ENCODE measurements around the gene GPR3. TPM values are rescaled to one million over a fixed set of nuclear protein-coding genes. Genes with fewer than 3 reads are reported as not detected.

Gene GPR3
- total and polyA plus RNA-seq, 4 experiments from 2014 or later = not detected

DNA sequence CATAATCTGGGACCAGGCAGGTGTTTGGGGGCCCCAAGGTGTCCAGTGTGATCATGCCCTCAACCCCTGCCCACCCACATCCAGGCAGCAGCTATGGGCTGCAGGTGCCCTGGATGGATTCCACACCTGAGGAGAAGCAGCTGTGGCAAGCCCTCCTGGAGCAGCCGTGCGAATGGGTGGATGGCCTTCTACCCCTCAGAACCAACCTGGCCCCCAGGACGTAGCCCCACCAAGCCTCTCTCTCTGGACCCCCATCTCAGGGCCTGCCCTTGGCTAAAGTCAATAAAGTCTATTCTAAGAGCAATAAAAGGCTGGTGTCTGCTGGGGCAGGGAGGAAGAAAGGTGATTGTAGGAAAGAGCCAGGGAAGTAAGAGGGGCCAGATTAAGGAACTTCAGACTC, 38.8 kb upstream of the GPR3 start:
- Mint-ChIP-seq H3K4me1 (peaks cover 6 to 40% (median 23%) of the 10 kb centered on the region in 4 donors), H3K27ac (peak overlapping the region in 5 of 7 donors; percentile 28 to 77 (median 51)), H3K36me3 (peaks cover 0 to 14% of the 10 kb centered on the region in 2 donors), H3K27me3 (no peaks in the 10 kb centered on the region), H3K4me3 (no peak overlapping the region), H3K9me3 (no peaks in the 10 kb centered on the region)
- Histone ChIP-seq H3K36me3 (ENCODE audit: insufficient read depth, low read length) (peaks cover 10% of the 10 kb centered on the region), H3K9me3 (ENCODE audit: control insufficient read depth in 1 of 2, low read length in 2 of 2) (no peaks in the 10 kb centered on the region), H3K4me1 (ENCODE audit: insufficient read depth, low read length) (peaks cover 37% of the 10 kb centered on the region), H3K27me3 (ENCODE audit: insufficient read depth, low read length) (no peaks in the 10 kb centered on the region), H3K27ac (ENCODE audit: low read depth, low read length) (no peak overlapping the region), H3K4me3 (ENCODE audit: low read length in 2 of 2) (no peak overlapping the region)
- CTCF ChIA-PET (ENCODE audit: partially characterized antibody) = interaction anchor here (0.7 to 9.0 kb wide), 7 partner anchors 11 to 57 kb away, joined by 4 to 105 read pairs (median 23); partner anchors contain the start of genes MAP3K6 and SYTL1
- no peak for DNase-seq
- intact Hi-C loops (cut with micrococcal nuclease) = no loop called here
- POLR2A ChIA-PET (ENCODE audit: partially characterized antibody) = interaction anchor here (2.4 to 15.5 kb wide), 2 partner anchors 10 to 12 kb away, joined by 11 to 202 read pairs; partner anchors contain the start of genes MAP3K6 and SYTL1

DNA sequence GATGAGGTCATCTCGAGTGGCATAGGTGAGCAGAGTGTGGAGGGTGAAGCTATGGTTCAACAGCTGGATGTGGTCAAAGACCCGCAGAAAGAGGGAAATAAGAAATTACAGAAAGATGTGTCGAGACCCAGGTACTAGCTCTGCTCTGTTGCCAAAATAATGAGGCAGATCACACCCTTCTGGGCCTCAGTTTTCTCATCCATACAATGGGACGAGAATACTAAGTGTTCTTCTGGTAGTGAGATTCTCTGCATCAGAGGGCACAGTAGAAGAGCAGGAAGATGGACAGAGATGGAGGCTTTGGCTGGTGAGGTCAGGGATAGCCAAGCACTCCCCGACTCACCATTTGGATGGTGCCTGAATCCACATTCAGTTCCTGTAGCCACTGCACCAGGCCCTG, 36.7 kb upstream of the GPR3 start:
- Histone ChIP-seq H3K4me1 (ENCODE audit: insufficient read depth, low read length) (peaks cover 47% of the 10 kb centered on the region), H3K4me3 (ENCODE audit: low read length in 2 of 2) (no peak overlapping the region), H3K36me3 (ENCODE audit: insufficient read depth, low read length) (peaks cover 4% of the 10 kb centered on the region), H3K9me3 (ENCODE audit: control insufficient read depth in 1 of 2, low read length in 2 of 2) (no peaks in the 10 kb centered on the region), H3K27me3 (ENCODE audit: insufficient read depth, low read length) (no peaks in the 10 kb centered on the region), H3K27ac (ENCODE audit: low read depth, low read length) (no peak overlapping the region)
- CTCF ChIA-PET (ENCODE audit: partially characterized antibody) = interaction anchor here (1.4 to 9.0 kb wide), 9 partner anchors 10 to 314 kb away, joined by 3 to 105 read pairs (median 23); partner anchors contain the start of genes MAP3K6 and SYTL1
- peaks cover 0 to 14% of the 10 kb centered on the region in 2 donors for H3K36me3 Mint-ChIP-seq
- H3K27ac Mint-ChIP-seq = peak overlapping the region in 5 of 7 donors; percentile 66 to 93 (median 79)
- H3K4me1 Mint-ChIP-seq = peaks cover 18 to 51% (median 40%) of the 10 kb centered on the region in 4 donors
- H3K4me3 Mint-ChIP-seq = peak overlapping the region in 7 of 8 donors; percentile 34 to 84 (median 65)
- no peak for DNase-seq
- no peaks in the 10 kb centered on the region for H3K27me3 Mint-ChIP-seq
- H3K9me3 Mint-ChIP-seq = peaks cover 0 to 2% (median 0%) of the 10 kb centered on the region in 8 donors
- POLR2A ChIA-PET (ENCODE audit: partially characterized antibody) = interaction anchor here (0.5 to 15.5 kb wide), 3 partner anchors 11 to 43 kb away, joined by 3 to 202 read pairs (median 3); partner anchors contain the start of genes MAP3K6 and SYTL1
- intact Hi-C loops (cut with micrococcal nuclease) = no loop called here

DNA sequence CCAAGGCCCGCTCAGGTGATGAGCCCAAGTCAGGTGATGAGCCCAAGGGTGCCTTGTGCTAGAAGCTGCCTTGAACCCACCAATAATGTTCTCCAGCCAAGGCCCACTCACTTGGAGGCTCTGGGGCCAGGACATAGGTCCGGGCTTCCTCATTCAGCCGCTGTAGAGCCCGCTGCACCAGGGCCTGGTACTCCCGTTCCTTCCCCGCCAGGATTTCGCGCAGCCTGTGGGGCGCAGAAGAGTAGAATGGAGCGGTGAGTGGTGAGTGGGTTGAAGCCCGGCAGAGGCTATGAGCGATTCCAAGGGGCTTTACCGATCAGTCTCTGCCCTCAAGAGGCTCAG, 36.2 kb upstream of the GPR3 start:
- peaks cover 0 to 14% of the 10 kb centered on the region in 2 donors for H3K36me3 Mint-ChIP-seq
- no peaks in the 10 kb centered on the region for H3K27me3 Mint-ChIP-seq
- H3K9me3 Mint-ChIP-seq = peaks cover 0 to 2% (median 0%) of the 10 kb centered on the region in 8 donors
- Histone ChIP-seq H3K4me3 (ENCODE audit: low read length in 2 of 2) (peak overlapping the region in 1 of 2 donors; percentile 15), H3K27me3 (ENCODE audit: insufficient read depth, low read length) (no peaks in the 10 kb centered on the region), H3K4me1 (ENCODE audit: insufficient read depth, low read length) (peaks cover 47% of the 10 kb centered on the region), H3K27ac (ENCODE audit: low read depth, low read length) (peak overlapping the region; percentile 30), H3K9me3 (ENCODE audit: control insufficient read depth in 1 of 2, low read length in 2 of 2) (no peaks in the 10 kb centered on the region), H3K36me3 (ENCODE audit: insufficient read depth, low read length) (peaks cover 4% of the 10 kb centered on the region)
- H3K4me3 Mint-ChIP-seq = peak overlapping the region; percentile 36 to 84 (median 65)
- ChIA-PET POLR2A (ENCODE audit: partially characterized antibody) (interaction anchor here (0.5 to 15.5 kb wide), 7 partner anchors 10 to 43 kb away, joined by 3 to 202 read pairs (median 3); partner anchors contain the start of genes MAP3K6 and SYTL1), CTCF (ENCODE audit: partially characterized antibody) (interaction anchor here (1.4 to 9.0 kb wide), 10 partner anchors 10 to 313 kb away, joined by 3 to 105 read pairs (median 20); partner anchors contain the start of genes MAP3K6 and SYTL1)
- H3K4me1 Mint-ChIP-seq = peaks cover 18 to 52% (median 40%) of the 10 kb centered on the region in 4 donors
- H3K27ac Mint-ChIP-seq = peak overlapping the region in 4 of 7 donors; percentile 12 to 84 (median 48)
- DNase-seq = no peak
- intact Hi-C loops (cut with micrococcal nuclease) = no loop called here

DNA sequence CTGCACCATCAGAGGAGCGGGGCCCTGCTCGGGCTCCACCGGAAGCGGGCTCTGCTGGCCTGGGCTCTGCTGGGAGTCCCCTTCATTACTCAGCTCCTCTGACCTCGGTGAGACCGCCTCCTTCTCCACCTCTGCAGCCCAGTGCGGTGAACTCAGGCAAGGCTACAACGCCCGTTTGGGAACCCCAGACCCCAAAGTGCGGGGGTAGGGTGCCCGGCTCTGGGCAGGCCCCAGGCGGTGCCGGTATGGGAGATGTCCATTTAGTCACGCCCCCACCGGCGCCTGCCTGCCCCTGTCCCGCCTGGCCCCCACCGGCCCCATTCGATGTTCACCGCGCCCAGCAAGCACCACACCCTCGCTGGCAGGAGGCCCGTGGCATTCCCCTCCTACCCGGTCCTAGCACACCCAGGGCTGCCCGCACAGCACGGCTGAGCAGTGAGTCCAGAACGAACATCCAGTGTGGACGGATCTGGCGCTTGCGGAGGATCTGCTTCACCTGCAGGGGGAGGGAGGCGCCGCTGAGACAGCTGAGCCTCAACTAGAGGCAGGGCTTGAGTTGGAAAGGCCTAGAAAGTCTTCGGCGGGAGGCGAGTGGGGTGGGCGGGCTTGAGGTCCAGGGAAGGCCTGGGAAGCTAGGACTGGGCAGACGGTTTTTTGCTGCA, 35.7 kb upstream of the GPR3 start:
- no peaks in the 10 kb centered on the region for H3K36me3 ChIP-seq (ENCODE audit: insufficient read depth, low read length)
- CTCF ChIA-PET (ENCODE audit: partially characterized antibody) = interaction anchor here (0.7 to 9.0 kb wide), 27 partner anchors 8 to 315 kb away, joined by 3 to 105 read pairs (median 9); partner anchors contain the start of genes CD164L2, IFI6, MAP3K6 and SYTL1
- Mint-ChIP-seq H3K36me3 (peaks cover 0 to 10% of the 10 kb centered on the region in 2 donors), H3K4me1 (peaks cover 18 to 52% (median 40%) of the 10 kb centered on the region in 4 donors), H3K4me3 (peak overlapping the region; percentile 74 to 85 (median 80)), H3K27ac (peak overlapping the region; percentile 72 to 90 (median 84)), H3K27me3 (no peaks in the 10 kb centered on the region), H3K9me3 (peaks cover 0 to 2% (median 0%) of the 10 kb centered on the region in 8 donors)
- H3K27ac ChIP-seq (ENCODE audit: low read depth, low read length) = peak overlapping the region; percentile 57
- H3K9me3 ChIP-seq (ENCODE audit: control insufficient read depth in 1 of 2, low read length in 2 of 2) = no peaks in the 10 kb centered on the region
- DNase-seq = peak in 3 of 5 donors; percentile 30 to 76 (median 32)
- POLR2A ChIA-PET (ENCODE audit: partially characterized antibody) = interaction anchor here (0.5 to 15.5 kb wide), 15 partner anchors 8 to 306 kb away, joined by 3 to 202 read pairs (median 4); partner anchors contain the start of genes MAP3K6, SYTL1 and WDTC1
- H3K4me3 ChIP-seq (ENCODE audit: low read length in 2 of 2) = peak overlapping the region; percentile 44 to 71
- intact Hi-C loops (cut with micrococcal nuclease) = loop anchor here (1.0 kb wide), 4 partner anchors 9 to 39 kb away; no protein-coding TSS in a partner anchor
- H3K27me3 ChIP-seq (ENCODE audit: insufficient read depth, low read length) = no peaks in the 10 kb centered on the region
- H3K4me1 ChIP-seq (ENCODE audit: insufficient read depth, low read length) = peaks cover 47% of the 10 kb centered on the region

DNA sequence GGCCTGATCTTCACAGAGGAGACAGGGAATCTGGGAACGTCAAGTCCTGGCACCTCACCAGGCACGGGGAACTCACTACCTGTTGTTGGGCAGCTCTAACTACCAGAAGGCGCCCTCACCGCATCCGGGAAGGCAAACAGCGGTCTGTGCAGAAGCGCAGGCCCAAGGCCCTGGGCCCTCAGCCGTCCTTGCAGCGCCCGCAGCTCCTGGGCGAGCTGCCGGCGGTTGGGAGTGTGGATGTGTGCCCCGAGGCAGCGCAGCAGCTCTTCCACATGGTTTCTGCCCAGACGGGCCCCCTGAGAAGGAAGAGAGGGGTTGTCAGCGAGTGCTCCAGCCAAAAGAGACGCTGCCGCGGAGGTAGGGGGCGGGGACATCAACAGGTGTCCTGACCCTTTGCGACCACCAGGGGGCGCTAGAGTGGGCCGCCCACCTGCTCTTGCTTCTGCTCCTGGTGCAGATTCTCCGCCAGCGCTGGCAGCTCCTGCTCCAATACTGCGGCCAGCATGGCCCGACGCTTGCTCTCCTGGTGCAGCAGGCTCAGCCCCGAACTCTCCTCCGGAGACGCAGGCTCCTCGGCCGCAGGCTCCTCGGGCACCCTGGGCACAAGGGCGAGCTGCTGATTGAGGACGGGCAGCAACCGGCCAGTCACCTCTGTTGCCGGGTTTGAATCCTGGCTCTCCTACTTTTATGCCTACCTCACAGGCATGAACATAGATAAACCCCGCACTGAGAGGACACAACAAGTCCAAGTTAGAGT, 35.0 kb upstream of the GPR3 start:
- peak overlapping the region; percentile 74 to 85 (median 80) for H3K4me3 Mint-ChIP-seq
- Histone ChIP-seq H3K4me1 (ENCODE audit: insufficient read depth, low read length) (peaks cover 47% of the 10 kb centered on the region), H3K27me3 (ENCODE audit: insufficient read depth, low read length) (no peaks in the 10 kb centered on the region), H3K4me3 (ENCODE audit: low read length in 2 of 2) (peak overlapping the region; percentile 44 to 71), H3K36me3 (ENCODE audit: insufficient read depth, low read length) (no peaks in the 10 kb centered on the region), H3K27ac (ENCODE audit: low read depth, low read length) (peak overlapping the region; percentile 57), H3K9me3 (ENCODE audit: control insufficient read depth in 1 of 2, low read length in 2 of 2) (no peaks in the 10 kb centered on the region)
- H3K4me1 Mint-ChIP-seq = peaks cover 18 to 56% (median 40%) of the 10 kb centered on the region in 4 donors
- intact Hi-C loops (cut with micrococcal nuclease) = loop anchor here (1.0 kb wide), 4 partner anchors 8 to 38 kb away; no protein-coding TSS in a partner anchor
- DNase-seq = peak; percentile 80 to 84 (median 83)
- CTCF ChIA-PET (ENCODE audit: partially characterized antibody) = interaction anchor here (0.7 to 9.0 kb wide), 26 partner anchors 8 to 315 kb away, joined by 3 to 105 read pairs (median 9); partner anchors contain the start of genes CD164L2, IFI6, MAP3K6 and SYTL1
- POLR2A ChIA-PET (ENCODE audit: partially characterized antibody) = interaction anchor here (0.5 to 15.5 kb wide), 16 partner anchors 9 to 306 kb away, joined by 3 to 202 read pairs (median 4); partner anchors contain the start of genes CD164L2, MAP3K6, SYTL1 and WDTC1
- peaks cover 0 to 2% (median 0%) of the 10 kb centered on the region in 8 donors for H3K9me3 Mint-ChIP-seq
- H3K27me3 Mint-ChIP-seq = no peaks in the 10 kb centered on the region
- peaks cover 0 to 7% of the 10 kb centered on the region in 2 donors for H3K36me3 Mint-ChIP-seq
- peak overlapping the region; percentile 72 to 90 (median 84) for H3K27ac Mint-ChIP-seq

DNA sequence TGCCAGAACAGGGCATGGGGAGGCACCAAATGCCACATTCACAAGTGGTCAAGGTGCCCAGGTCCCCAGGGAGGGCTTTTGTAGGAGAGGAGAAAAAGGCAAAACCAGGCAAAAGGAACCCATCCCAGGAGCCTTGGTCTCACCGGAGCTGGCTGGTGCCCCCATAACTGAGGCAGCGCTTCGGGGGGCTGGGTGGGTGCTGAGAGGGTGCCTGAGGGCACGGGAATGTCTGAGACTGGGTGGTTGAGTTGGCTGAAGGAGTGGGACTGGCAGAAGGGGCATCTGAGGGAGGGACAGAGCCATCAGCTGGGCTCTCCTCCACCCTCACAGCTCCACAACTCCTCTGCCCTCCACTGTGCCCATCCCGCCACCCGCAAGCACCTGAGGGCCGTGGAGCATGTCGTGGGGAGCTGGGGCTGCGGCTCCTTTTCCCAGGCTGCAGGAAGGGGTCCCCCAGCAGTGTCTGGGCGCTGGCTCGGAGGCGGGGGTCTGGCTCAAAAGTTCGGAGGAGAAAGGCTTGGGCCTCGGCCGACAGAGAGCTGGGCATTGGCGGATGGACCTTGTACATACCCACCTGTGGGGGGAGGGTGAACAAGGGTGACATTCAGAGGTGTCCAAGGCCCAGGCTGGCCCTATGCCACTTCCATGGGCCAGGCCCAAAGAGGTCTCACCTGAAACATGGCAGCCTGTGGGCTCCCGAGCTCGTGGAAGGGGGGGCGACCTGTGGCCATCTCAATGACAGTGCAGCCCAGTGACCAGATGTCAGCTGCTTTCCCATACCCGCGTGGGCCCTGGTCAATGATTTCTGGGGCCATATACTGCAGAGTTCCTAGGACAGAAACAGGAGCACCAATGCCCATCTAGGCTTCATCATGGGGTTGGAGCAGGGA, 34.1 kb upstream of the GPR3 start:
- H3K36me3 ChIP-seq (ENCODE audit: insufficient read depth, low read length) = no peaks in the 10 kb centered on the region
- H3K27ac ChIP-seq (ENCODE audit: low read depth, low read length) = no peak overlapping the region
- H3K4me1 ChIP-seq (ENCODE audit: insufficient read depth, low read length) = peaks cover 47% of the 10 kb centered on the region
- H3K9me3 ChIP-seq (ENCODE audit: control insufficient read depth in 1 of 2, low read length in 2 of 2) = no peaks in the 10 kb centered on the region
- ChIA-PET CTCF (ENCODE audit: partially characterized antibody) (interaction anchor here (1.2 to 9.0 kb wide), 24 partner anchors 8 to 249 kb away, joined by 3 to 105 read pairs (median 9); partner anchors contain the start of genes CD164L2, MAP3K6 and SYTL1), POLR2A (ENCODE audit: partially characterized antibody) (interaction anchor here (0.6 to 15.5 kb wide), 12 partner anchors 8 to 305 kb away, joined by 3 to 202 read pairs (median 4); partner anchors contain the start of genes CD164L2, MAP3K6 and SYTL1)
- peak overlapping the region in 7 of 8 donors; percentile 74 to 96 (median 79) for H3K4me3 Mint-ChIP-seq
- peak overlapping the region in 2 of 7 donors; percentile 84 to 90 for H3K27ac Mint-ChIP-seq
- peaks cover 0 to 4% of the 10 kb centered on the region in 2 donors for H3K36me3 Mint-ChIP-seq
- H3K4me1 Mint-ChIP-seq = peaks cover 20 to 62% (median 40%) of the 10 kb centered on the region in 4 donors
- no peaks in the 10 kb centered on the region for H3K27me3 ChIP-seq (ENCODE audit: insufficient read depth, low read length)
- no peak overlapping the region for H3K4me3 ChIP-seq (ENCODE audit: low read length in 2 of 2)
- intact Hi-C loops (cut with micrococcal nuclease) = no loop called here
- no peaks in the 10 kb centered on the region for H3K27me3 Mint-ChIP-seq
- no peak for DNase-seq
- peaks cover 0 to 2% (median 0%) of the 10 kb centered on the region in 8 donors for H3K9me3 Mint-ChIP-seq

Data from CD4-positive, alpha-beta memory T cell (primary cell).